ENCODE measurements around the gene ANK2.

DNA sequence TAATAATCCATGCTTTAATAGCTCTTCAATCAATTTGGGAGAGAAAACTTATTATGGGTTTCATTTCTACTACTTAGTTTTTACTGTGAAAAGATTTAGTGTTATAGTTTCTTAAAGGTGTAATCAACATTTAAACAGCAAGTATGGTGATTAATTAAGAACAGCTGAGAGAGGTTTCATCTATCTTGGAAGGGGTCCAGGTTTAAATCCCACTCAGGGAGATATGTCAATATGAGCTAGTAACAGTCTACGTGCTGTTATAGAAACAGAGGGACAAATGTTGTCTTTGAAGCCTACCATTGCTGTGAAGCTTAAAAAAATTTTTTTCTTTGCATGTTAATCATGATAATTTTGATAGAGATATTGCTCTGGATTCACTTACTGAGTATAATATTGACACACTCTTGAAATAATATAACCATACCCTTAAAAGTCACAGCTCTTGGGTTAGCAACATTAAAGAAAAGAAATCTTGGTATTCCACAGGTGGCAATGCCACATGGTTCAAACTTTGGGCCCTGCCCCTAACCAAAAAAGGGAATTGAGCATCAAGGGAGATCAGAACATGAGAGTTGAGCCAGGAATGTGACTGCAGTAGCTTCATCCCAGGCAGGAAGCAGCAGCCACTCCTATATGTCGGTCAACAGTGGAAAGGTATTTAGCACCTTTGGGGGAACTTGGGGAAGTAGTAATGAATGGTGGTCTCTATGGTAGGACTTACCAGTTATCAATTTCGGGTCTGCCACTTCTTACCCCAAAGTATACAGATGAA, 107.8 kb downstream of the ANK2 start:
- TF ChIP-seq CTCF (IDR thresholded peaks at IDR 0.05): no peak
- TF ChIP-seq POLR2A (IDR thresholded peaks at IDR 0.05): no peak
